GM21786 (cell line): ENCODE results near the gene LDLRAD4.
"Not testable (repeated sequence)": the region's sequence is repeated elsewhere in the genome, so short reads cannot be mapped to it uniquely, and the experiment has no call there.

Experiments used
- ATAC-seq: cut with Tn5 transposase; IDR thresholded peaks from one replicate; pipeline ENCODE4 v1.9.1; 2021; ENCODE audit not compliant: unreplicated experiment

The LDLRAD4 gene

GRCh38 chr18:13324880-13325279, 106.3 kb downstream of the LDLRAD4 start:
- no peak for ATAC-seq

DNA sequence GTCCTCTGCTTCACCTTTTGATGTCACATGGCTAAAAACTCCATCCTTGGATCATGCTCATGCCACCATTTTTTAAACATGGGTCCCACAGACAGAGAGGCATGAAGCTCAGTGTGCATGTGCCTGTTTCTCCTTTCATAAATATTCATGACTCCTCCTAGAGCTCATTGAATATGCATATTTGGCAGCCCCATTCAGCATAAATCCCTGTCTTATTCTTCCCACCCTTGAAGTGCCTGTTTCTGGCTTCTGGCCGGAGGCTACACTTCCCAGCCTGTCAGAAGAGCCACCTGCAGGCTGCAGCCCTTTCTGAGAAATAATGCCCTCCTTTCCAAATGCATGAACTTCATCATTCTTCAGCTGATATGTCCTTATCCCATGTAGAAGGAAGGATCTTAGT, 109.7 kb downstream of the LDLRAD4 start:
- ATAC-seq = no peak

GRCh38 chr18:13330996-13331395, 112.4 kb downstream of the LDLRAD4 start:
- ATAC-seq = no peak

DNA sequence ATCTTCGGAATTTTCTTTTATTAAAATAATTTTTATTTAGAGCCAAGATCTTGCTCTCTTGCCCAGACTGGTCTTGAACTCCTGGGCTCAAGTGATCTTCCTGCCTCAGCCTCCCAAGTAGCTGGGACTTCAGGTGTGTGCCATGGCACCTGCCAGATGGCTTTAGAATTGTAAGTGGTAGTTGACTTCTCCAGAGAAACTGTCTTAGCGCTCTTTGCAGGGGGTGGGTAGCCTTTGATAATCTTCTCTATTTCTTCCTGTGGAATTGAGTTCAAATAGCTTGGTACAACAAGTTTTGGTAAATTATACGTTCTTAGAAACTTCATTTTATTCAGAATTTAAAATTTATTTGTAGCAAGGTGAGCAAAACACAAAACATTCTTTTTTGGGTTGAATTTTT, 113.3 kb downstream of the LDLRAD4 start:
- ATAC-seq = no peak

GRCh38 chr18:13332874-13333273, 114.3 kb downstream of the LDLRAD4 start:
- ATAC-seq = no peak

GRCh38 chr18:13335903-13336302, 117.3 kb downstream of the LDLRAD4 start:
- no peak for ATAC-seq

DNA sequence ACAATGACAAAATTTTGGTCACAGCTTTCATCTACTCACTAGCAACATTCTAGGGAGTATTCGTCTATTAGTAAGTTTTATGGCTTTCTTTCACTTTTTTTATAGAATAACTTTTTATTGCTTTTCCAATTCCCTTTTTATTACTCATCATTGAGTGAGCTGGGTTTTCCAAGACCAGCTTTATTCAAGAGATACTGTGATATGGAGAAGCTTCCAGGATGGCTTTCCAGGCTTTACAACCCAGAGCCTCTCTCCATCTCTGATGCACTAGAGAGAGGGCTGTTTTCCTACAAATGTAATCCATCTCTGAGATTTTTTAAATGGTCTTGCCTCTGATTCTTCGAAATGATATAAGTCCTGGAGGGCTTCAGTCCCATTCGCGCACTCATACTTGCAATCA, 118.3 kb downstream of the LDLRAD4 start:
- ATAC-seq = no peak

- ATAC-seq = no peak
These were observed 118.8 kb downstream of the LDLRAD4 start for GRCh38 chr18:13337369-13337768.

GRCh38 chr18:13338318-13338717, 119.8 kb downstream of the LDLRAD4 start:
- no peak for ATAC-seq

DNA sequence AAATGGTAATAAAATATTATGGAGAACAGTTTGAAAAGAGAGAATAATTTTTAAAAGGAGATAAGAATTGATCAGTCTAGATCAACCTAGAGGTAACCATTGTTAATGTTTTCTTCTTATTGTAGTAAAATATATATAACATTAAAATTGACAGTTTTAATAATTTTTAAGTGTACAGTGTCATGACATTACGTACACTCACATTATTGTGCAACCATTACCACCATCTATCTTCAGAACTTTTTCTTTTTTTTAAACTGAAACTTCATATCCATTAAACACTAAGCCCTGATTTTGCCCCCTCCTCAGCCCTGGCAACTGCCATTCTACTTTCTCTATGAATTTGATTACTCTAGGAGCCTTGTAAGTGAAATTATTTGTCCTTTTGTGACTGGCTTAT, 121.1 kb downstream of the LDLRAD4 start:
- no peak for ATAC-seq

GRCh38 chr18:13346449-13346848, 127.9 kb downstream of the LDLRAD4 start:
- not testable (repeated sequence) for ATAC-seq

DNA sequence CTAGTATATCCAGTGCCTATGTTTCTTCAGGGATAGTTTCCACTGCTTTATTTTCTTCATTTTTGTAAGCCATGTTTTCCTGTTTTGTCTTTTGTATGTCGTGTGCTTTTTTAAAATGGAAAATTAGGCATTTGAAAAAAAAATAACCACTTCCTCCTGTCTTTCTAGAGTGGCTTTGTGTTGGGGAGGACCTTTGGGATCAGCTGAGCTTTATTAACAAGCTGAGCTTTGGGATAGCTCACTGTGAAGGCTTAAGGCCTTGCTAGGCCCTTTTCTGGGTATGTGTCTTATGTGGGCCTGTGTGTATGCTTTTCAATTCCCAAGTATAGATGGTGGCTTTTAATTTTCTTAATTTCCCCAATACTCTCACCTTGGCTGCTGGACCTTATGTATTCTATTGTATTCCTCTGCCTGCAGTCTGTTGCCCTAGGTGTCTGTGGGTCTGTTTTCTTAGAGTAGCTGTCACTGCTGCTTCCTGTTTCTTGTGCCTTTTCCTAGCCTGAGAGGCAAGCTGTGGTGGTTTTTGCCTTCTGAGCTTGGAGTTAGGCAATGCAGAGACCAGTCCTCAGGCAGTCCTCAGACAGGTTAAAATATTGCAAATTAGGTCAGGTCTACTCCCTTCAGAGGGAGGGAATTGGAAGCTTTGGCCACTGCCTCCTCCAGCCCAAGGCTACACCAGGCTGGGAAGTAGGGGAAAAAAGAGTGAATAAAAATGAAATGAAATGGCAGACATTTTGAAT, 134.7 kb downstream of the LDLRAD4 start:
- ATAC-seq = no peak

DNA sequence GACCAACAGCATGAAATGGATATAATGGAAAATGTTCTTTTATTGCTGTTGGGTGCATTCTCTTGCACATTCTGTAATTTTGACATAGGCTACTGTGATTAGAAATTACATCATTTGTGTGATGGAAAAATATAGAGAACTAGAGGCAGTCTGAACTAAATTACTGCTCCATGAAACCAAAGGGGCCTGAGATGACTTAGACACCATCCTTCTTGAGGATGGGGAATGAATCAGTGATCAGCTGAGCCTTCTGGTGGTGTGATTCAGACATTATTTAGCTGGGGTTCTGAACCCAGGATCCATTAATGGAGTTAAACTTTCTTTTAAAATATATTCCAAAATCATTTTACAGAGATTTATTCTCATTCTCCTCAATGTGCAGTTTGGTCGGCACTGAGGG, 135.8 kb downstream of the LDLRAD4 start:
- ATAC-seq = no peak

DNA sequence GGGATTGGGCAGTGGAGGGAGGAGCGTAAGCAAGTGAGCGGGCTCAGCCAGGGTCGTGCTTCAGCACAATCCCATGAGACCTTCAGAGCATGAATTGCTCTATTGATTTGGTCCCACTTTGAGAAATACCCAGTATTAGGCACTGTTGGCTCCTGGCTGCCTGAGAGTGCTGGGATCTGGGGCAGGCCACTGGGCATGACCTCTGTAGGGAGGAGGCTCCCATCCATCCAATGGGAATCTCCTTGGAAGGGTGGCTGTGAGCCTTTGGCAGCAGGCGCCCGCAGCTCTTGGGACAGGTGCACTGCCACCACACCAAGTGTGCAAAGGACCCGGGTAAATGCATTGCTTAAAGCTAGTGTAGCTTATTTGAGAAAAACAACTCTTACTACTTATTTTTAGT, 137.5 kb downstream of the LDLRAD4 start:
- no peak for ATAC-seq

DNA sequence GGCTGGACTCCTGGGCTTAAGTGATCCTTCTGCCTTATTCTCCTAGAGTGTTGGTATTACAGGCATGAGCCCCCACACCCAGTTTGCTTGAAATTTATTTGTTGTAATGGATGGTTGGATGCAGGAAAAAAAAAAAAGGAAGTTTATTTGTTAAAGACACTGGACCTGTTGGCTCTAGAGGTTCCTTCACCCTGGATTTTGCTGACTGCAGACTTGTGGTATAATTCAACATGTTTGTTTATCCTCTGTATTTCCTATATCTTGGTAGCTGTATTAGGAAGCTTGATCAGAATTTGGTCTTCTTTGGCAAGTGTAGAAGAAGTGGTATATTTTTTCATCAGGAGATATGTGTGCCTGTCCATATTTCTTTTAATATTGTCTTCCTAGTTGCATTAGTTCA, 138.7 kb downstream of the LDLRAD4 start:
- no peak for ATAC-seq

- no peak for ATAC-seq
These were observed 140.7 kb downstream of the LDLRAD4 start for GRCh38 chr18:13359210-13359609.

GRCh38 chr18:13361431-13361830, 142.9 kb downstream of the LDLRAD4 start:
- no peak for ATAC-seq

DNA sequence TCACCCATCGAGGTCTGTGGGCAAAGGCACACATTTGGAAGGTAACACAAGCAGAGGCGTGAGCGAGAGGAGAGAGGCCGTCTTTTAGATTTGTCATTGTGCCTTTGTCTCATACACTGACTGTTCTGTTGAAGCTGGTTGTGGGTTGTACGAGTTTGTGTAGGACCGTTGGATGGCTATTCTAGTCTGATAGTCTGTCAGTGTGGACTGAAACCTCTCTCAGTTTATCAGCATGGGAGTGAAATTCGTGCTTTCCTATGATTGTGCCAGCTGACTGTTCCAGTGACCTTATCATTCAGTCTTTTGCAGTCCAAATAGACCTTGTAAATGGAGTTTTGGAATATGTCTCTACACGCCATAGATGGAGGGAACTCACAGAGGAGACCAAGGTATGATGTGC, 143.5 kb downstream of the LDLRAD4 start:
- no peak for ATAC-seq

GRCh38 chr18:13362607-13363006, 144.0 kb downstream of the LDLRAD4 start:
- ATAC-seq = no peak

DNA sequence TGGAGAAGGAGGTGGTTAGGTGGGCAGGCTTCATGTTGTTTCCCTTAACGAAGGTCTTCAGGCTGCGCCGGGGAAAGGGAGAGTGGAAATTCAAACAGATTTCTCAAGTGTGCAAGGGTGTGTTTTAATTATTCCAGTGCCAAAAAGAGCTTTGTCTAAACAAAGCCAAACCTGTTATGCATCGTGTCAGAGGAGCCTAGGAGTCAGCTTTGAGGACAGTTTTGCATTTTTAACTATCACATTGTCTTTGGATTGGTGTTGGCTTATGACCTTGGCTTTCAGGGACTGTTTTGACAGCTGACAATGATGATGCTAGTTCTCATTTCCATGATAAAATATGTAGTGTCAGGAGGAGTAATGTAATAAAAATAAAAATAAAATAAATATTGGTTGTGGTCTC, 144.8 kb downstream of the LDLRAD4 start:
- no peak for ATAC-seq

DNA sequence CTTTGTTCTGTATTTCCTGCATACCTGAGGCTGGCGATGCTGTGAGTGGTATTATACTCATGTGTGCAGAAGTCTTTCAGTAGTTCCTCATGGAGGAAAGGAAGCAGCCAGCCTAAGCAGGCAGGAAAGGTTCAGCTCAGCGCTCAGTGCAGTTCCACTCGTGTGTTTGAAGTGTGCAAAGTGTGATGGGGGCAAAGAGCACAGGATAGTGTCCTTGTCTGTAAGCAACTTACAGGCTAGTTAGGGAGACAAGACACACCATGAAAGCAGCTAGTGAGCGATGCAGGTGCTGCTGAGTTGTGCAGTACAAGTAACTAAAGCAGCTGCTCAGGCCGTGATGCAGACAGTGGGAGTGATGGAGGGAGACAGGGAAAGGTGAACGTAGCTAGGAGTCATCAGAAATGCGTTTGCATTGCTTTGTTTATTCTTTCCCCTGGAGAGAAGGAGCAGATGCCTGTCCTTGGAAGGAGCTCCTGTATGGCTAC, 146.2 kb downstream of the LDLRAD4 start:
- ATAC-seq = no peak

DNA sequence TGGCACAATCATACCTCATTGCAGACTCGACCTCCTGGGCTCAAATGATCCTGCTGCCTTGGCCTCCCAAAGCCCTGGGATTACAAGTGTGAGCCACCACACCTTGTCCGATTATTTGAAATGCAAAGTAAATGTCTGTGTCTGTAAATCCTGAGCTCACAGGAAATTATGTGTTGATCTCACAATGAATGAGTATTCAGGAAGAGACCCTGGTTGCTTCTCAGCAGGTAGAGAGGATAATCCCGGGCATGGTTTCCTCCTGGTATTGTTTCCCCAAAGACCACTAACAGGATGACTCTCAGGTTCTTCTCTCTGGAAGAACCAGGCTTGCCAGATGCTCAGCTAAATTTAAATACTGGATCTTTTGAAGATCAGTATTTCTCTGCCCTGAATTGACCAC, 147.6 kb downstream of the LDLRAD4 start:
- no peak for ATAC-seq

DNA sequence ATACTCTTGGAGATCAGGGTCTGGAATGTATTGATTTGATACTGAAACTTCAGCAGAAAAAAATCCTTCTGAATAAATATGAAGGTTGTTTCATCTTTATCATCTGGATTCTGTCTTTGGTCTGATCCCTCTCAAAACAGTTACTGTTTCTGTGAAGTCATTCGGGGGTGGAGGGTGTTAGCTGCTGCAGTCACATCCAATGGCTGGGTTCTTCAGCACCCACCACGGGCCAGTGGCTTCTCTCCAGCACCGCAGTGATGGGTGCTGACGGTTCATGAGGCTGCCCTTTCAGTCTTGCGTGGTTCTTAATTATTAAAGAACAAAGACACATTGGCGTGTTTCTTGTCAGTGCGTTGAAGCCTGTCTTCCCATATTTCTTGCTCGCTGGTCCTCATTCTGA, 148.0 kb downstream of the LDLRAD4 start:
- no peak for ATAC-seq
